GM18526 (cell line): ENCODE measurements around the gene STRAP.

Experiments
- POLR2A ChIP-seq: IDR thresholded peaks from 3 replicates; pipeline ENCODE4 v1.6.1; 2011; ENCODE audit not compliant: insufficient read length; ENCODE audit errors: extremely low read depth

The STRAP gene

GRCh38 chr12:15858353-15858752, 23.8 kb upstream of the STRAP start:
- no peak for TF ChIP-seq POLR2A

GRCh38 chr12:15859116-15859515, 23.1 kb upstream of the STRAP start:
- TF ChIP-seq POLR2A, result no peak

GRCh38 chr12:15861404-15861803, 20.8 kb upstream of the STRAP start:
- TF ChIP-seq POLR2A, result no peak

- TF ChIP-seq POLR2A, result no peak
Observed at GRCh38 chr12:15862840-15863239, 19.3 kb upstream of the STRAP start.

GRCh38 chr12:15863372-15863771, 18.8 kb upstream of the STRAP start:
- TF ChIP-seq POLR2A, result no peak

GRCh38 chr12:15863984-15864383, 18.2 kb upstream of the STRAP start:
- no peak for TF ChIP-seq POLR2A

GRCh38 chr12:15868186-15868585, 14.0 kb upstream of the STRAP start:
- TF ChIP-seq POLR2A, result no peak

- no peak for TF ChIP-seq POLR2A
Observed at GRCh38 chr12:15873556-15873955, 8.6 kb upstream of the STRAP start.

GRCh38 chr12:15875863-15876262, 6.3 kb upstream of the STRAP start:
- TF ChIP-seq POLR2A, result no peak

- TF ChIP-seq POLR2A, result no peak
Observed at GRCh38 chr12:15879413-15879812, 2.8 kb upstream of the STRAP start.

GRCh38 chr12:15880721-15881120, 1.5 kb upstream of the STRAP start:
- no peak for TF ChIP-seq POLR2A

- no peak for TF ChIP-seq POLR2A
Observed at GRCh38 chr12:15883536-15883935, 1.3 kb downstream of the STRAP start.

GRCh38 chr12:15886372-15887042, 4.3 kb downstream of the STRAP start:
- TF ChIP-seq POLR2A, result no peak

GRCh38 chr12:15887043-15887817, 5.0 kb downstream of the STRAP start:
- TF ChIP-seq POLR2A, result no peak

- TF ChIP-seq POLR2A, result no peak
Observed at GRCh38 chr12:15892645-15893259, 10.6 kb downstream of the STRAP start.

GRCh38 chr12:15893260-15893659, 11.1 kb downstream of the STRAP start:
- TF ChIP-seq POLR2A, result no peak
